NCI-H2107 treated with DMSO at 0.1 percent for 48 hours (cell line): Measurements from ENCODE around the gene NUAK1.
"Not testable (repeated sequence)": the region's sequence is repeated elsewhere in the genome, so short reads cannot be mapped to it uniquely, and the experiment has no call there.

Source experiments
- DNase-seq: peaks from one replicate; lab custom pipeline; 2025; ENCODE audit not compliant: unreplicated experiment; lab: John Stamatoyannopoulos, UW

Gene NUAK1

GRCh38 chr12:106147956-106148355 is 9.2 kb upstream of the NUAK1 start:
- DNase-seq: peak; percentile 42

- DNase-seq: no peak
Measured at GRCh38 chr12:106146987-106147386, 8.2 kb upstream of the NUAK1 start.

- peak; percentile 29 for DNase-seq
Measured at GRCh38 chr12:106145539-106146447, 7.0 kb upstream of the NUAK1 start.

GRCh38 chr12:106144847-106145246 is 6.1 kb upstream of the NUAK1 start:
- DNase-seq: no peak

- no peak for DNase-seq
Measured at GRCh38 chr12:106142591-106143261, 4.0 kb upstream of the NUAK1 start.

GRCh38 chr12:106141920-106142319 is 3.2 kb upstream of the NUAK1 start:
- DNase-seq: not testable (repeated sequence)

- no peak for DNase-seq
Measured at GRCh38 chr12:106141452-106141851, 2.7 kb upstream of the NUAK1 start.

GRCh38 chr12:106141003-106141402 is 2.2 kb upstream of the NUAK1 start:
- no peak for DNase-seq

GRCh38 chr12:106140223-106140986 is 1.7 kb upstream of the NUAK1 start:
- DNase-seq: no peak

GRCh38 chr12:106139422-106140171 is 843 bp upstream of the NUAK1 start:
- peak; percentile 70 for DNase-seq

- DNase-seq: no peak
Measured at GRCh38 chr12:106138357-106138632, 459 bp downstream of the NUAK1 start.

- no peak for DNase-seq
Measured at GRCh38 chr12:106137530-106138356, 1.0 kb downstream of the NUAK1 start.

GRCh38 chr12:106136263-106136662 is 2.5 kb downstream of the NUAK1 start:
- peak; percentile 94 for DNase-seq

GRCh38 chr12:106135781-106136180 is 3.0 kb downstream of the NUAK1 start:
- no peak for DNase-seq

- DNase-seq: no peak
Measured at GRCh38 chr12:106135075-106135474, 3.7 kb downstream of the NUAK1 start.

GRCh38 chr12:106134294-106134949 is 4.3 kb downstream of the NUAK1 start:
- DNase-seq: no peak

- no peak for DNase-seq
Measured at GRCh38 chr12:106133136-106134087, 5.3 kb downstream of the NUAK1 start.
